Trophoblast cell (in vitro differentiated cells and primary cell): ENCODE results near the gene TOGARAM1.

ENCODE experiments used
- DNase-seq, 2 donors: peaks; one replicate each; pipeline ENCODE4 v3.0.0-alpha.2; 2016
- H2AFZ ChIP-seq: 2 replicates; pipeline ENCODE4 v1.6.1; 2013; ENCODE audit warnings: low read length, moderate library complexity, mild to moderate bottlenecking; ENCODE audit not compliant: insufficient read depth, poor library complexity
- H2AK5ac ChIP-seq: 2 replicates; pipeline ENCODE4 v1.6.1; 2013; ENCODE audit warnings: mild to moderate bottlenecking, low read length
- H2BK120ac ChIP-seq: 2 replicates; pipeline ENCODE4 v1.6.1; 2013; ENCODE audit warnings: low read length, mild to moderate bottlenecking, moderate library complexity; ENCODE audit not compliant: insufficient read depth, poor library complexity
- H2BK12ac ChIP-seq: 2 replicates; pipeline ENCODE4 v1.6.1; 2013; ENCODE audit warnings: mild to moderate bottlenecking, low read length, moderate library complexity
- H2BK5ac ChIP-seq: 2 replicates; pipeline ENCODE4 v1.6.1; 2013; ENCODE audit warnings: low read length, low read depth, moderate library complexity, mild to moderate bottlenecking; ENCODE audit not compliant: poor library complexity
- H3K14ac ChIP-seq: 2 replicates; pipeline ENCODE4 v1.6.1; 2013; ENCODE audit warnings: mild to moderate bottlenecking, low read length
- H3K18ac ChIP-seq: 2 replicates; pipeline ENCODE4 v1.6.1; 2013; ENCODE audit warnings: mild to moderate bottlenecking, low read length
- H3K23ac ChIP-seq: 2 replicates; pipeline ENCODE4 v1.6.1; 2013; ENCODE audit warnings: low read length
- H3K27ac ChIP-seq: 2 replicates; pipeline ENCODE4 v1.5.1; 2013; ENCODE audit warnings: low read depth, mild to moderate bottlenecking, inconsistent platforms, low read length, moderate library complexity
- H3K27me3 ChIP-seq: 2 replicates; pipeline ENCODE4 v1.6.1; 2013; ENCODE audit warnings: inconsistent platforms, mild to moderate bottlenecking, low read length, moderate library complexity; ENCODE audit not compliant: insufficient read depth
- H3K36me3 ChIP-seq, 2 experiments: 1 replicate in 1 of 2; 2 replicates in 1 of 2; pipeline ENCODE4 v1.6.1; 2013; ENCODE audit warnings: low read length in 2 of 2, mild to moderate bottlenecking in 2 of 2, moderate library complexity in 1 of 2; ENCODE audit not compliant: insufficient read depth in 2 of 2, control insufficient read depth in 1 of 2
- H3K4ac ChIP-seq: 2 replicates; pipeline ENCODE4 v1.6.1; 2013; ENCODE audit warnings: low read depth, mild to moderate bottlenecking, low read length, moderate library complexity
- H3K4me1 ChIP-seq, 2 experiments: 1 replicate in 1 of 2; 2 replicates in 1 of 2; pipeline ENCODE4 v1.6.1; 2013; ENCODE audit warnings: low read length in 2 of 2, mild to moderate bottlenecking in 2 of 2, moderate library complexity in 1 of 2; ENCODE audit not compliant: insufficient read depth in 2 of 2, control insufficient read depth in 1 of 2
- H3K4me2 ChIP-seq: 2 replicates; pipeline ENCODE4 v1.6.1; 2013; ENCODE audit warnings: inconsistent platforms, mild to moderate bottlenecking, low read length, moderate library complexity
- H3K4me3 ChIP-seq: 2 replicates; pipeline ENCODE4 v1.5.1; 2013; ENCODE audit warnings: mild to moderate bottlenecking, low read depth, low read length, inconsistent platforms
- H3K79me1 ChIP-seq: one replicate; pipeline ENCODE4 v1.6.1; 2013; ENCODE audit warnings: low read length
- H3K79me2 ChIP-seq: 2 replicates; pipeline ENCODE4 v1.6.1; 2013; ENCODE audit warnings: low read length, mild to moderate bottlenecking; ENCODE audit not compliant: control insufficient read depth, insufficient read depth, poor library complexity
- H3K9ac ChIP-seq: 2 replicates; pipeline ENCODE4 v1.6.1; 2013; ENCODE audit warnings: mild to moderate bottlenecking, low read length
- H3K9me3 ChIP-seq: 2 replicates; pipeline ENCODE4 v1.6.1; 2013; ENCODE audit warnings: low read depth, mild to moderate bottlenecking, control low read depth, inconsistent platforms, low read length; ENCODE audit not compliant: insufficient read depth
- H4K12ac ChIP-seq: 2 replicates; pipeline ENCODE4 v1.6.1; 2013; ENCODE audit warnings: low read depth, mild to moderate bottlenecking, low read length, moderate library complexity
- H4K8ac ChIP-seq: 2 replicates; pipeline ENCODE4 v1.6.1; 2013; ENCODE audit warnings: low read depth, mild to moderate bottlenecking, low read length, moderate library complexity
- H4K91ac ChIP-seq: one replicate; pipeline ENCODE4 v1.6.1; 2013; ENCODE audit warnings: low read depth, mild to moderate bottlenecking, low read length, moderate library complexity
- WGBS: extraction: QIAGEN DNeasy Blood & Tissue Kit; methylation state at CpG from one replicate; pipeline ENCODE4 v1.1.7; 2013; ENCODE audit warnings: missing lambda C conversion rate; ENCODE audit not compliant: insufficient read length, insufficient coverage; ENCODE audit errors: extremely low coverage; 5-methylcytosine and 5-hydroxymethylcytosine counted together

The TOGARAM1 gene

DNA sequence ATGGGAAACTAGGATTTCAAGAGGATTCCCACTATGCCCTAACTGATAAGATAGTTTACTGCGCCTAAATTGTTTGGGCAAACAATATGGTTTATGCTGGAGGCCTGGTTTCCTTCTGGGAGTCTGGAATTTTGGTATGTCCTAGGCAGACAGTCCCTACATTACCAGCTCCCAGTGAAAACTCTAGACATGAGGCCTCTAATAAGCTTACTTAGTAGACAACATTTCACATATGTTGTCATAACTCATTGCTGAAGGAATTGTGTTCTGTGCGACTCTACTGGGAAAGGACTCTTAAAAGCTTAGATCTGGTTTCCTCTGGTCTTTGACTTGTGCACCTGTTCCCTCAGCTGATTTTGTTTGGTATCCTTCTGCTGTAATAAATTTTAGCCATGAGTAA lies 104.0 kb downstream of the TOGARAM1 start:
- Histone ChIP-seq H3K4me3 (no peak overlapping the region), H3K9ac (no peak overlapping the region), H3K27me3 (no peaks in the 10 kb centered on the region), H4K12ac (no peak overlapping the region), H3K4ac (no peak overlapping the region), H2BK5ac (no peak overlapping the region), H4K8ac (no peak overlapping the region), H2AFZ (no peak overlapping the region), H3K4me2 (peak overlapping the region; percentile 30), H3K18ac (no peak overlapping the region), H3K14ac (no peak overlapping the region), H3K4me1 (peaks cover 0 to 3% of the 10 kb centered on the region in 2 experiments), H3K79me1 (no peaks in the 10 kb centered on the region), H2BK120ac (no peak overlapping the region), H3K79me2 (no peaks in the 10 kb centered on the region), H2BK12ac (no peak overlapping the region), H3K27ac (no peak overlapping the region), H3K36me3 (no peaks in the 10 kb centered on the region), H3K23ac (no peak overlapping the region), H3K9me3 (no peaks in the 10 kb centered on the region), H4K91ac (no peak overlapping the region), H2AK5ac (no peak overlapping the region)
- WGBS, result no CpG with 5 or more reads among the region's 2 CpGs
- DNase-seq, result no peak

DNA sequence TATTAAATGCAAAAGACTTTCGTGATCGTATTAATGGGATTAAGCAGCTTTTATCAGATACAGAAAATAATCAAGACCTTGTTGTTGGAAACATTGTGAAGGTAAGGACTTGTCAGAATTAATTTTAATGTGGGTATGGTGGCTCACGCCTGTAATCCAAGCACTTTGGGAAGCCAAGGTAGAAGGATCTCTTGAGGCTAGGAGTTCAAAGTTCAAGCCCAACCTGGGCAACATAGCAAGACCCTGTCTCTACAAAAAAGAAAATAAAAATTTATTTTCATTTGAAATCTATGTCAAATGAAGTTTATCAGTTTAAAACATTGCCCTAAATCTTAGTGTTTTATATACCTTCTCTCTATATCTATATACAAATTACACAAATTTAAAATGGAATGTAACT lies 104.7 kb downstream of the TOGARAM1 start:
- no peak overlapping the region for H2BK12ac ChIP-seq
- H3K9me3 ChIP-seq, result no peaks in the 10 kb centered on the region
- no peak overlapping the region for H3K4me3 ChIP-seq
- no peak overlapping the region for H2AFZ ChIP-seq
- no peak overlapping the region for H3K23ac ChIP-seq
- no CpG with 5 or more reads among the region's 3 CpGs for WGBS
- H3K18ac ChIP-seq, result no peak overlapping the region
- no peak overlapping the region for H3K4ac ChIP-seq
- no peak overlapping the region for H2BK120ac ChIP-seq
- no peak overlapping the region for H3K14ac ChIP-seq
- H3K27ac ChIP-seq, result no peak overlapping the region
- H3K4me2 ChIP-seq, result no peak overlapping the region
- no peak overlapping the region for H4K91ac ChIP-seq
- no peaks in the 10 kb centered on the region for H3K79me2 ChIP-seq
- no peak for DNase-seq
- H3K9ac ChIP-seq, result no peak overlapping the region
- H3K27me3 ChIP-seq, result no peaks in the 10 kb centered on the region
- no peak overlapping the region for H4K8ac ChIP-seq
- H3K4me1 ChIP-seq, result peaks cover 0 to 3% of the 10 kb centered on the region in 2 experiments
- H3K79me1 ChIP-seq, result no peaks in the 10 kb centered on the region
- H4K12ac ChIP-seq, result no peak overlapping the region
- no peaks in the 10 kb centered on the region for H3K36me3 ChIP-seq
- H2AK5ac ChIP-seq, result no peak overlapping the region
- H2BK5ac ChIP-seq, result no peak overlapping the region

DNA sequence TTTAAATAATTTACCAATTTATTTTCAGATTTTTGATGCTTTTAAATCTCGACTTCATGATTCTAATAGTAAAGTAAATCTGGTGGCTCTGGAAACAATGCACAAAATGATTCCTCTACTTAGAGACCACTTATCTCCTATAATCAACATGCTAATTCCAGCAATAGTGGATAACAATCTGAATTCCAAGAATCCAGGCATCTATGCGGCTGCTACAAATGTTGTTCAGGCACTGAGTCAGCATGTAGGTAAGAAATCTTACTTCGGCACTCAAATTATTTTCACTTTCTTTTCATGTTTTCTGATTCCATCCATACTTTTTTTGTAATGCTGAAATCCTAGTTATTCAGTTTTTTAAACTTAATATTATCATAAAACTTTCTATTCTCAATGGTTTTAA lies 106.4 kb downstream of the TOGARAM1 start:
- H3K27me3 ChIP-seq, result no peaks in the 10 kb centered on the region
- H3K27ac ChIP-seq, result no peak overlapping the region
- H2AK5ac ChIP-seq, result no peak overlapping the region
- no peaks in the 10 kb centered on the region for H3K9me3 ChIP-seq
- H2BK120ac ChIP-seq, result no peak overlapping the region
- no peak overlapping the region for H4K12ac ChIP-seq
- H3K23ac ChIP-seq, result no peak overlapping the region
- peak; percentile 77 to 95 for DNase-seq
- H3K36me3 ChIP-seq, result no peaks in the 10 kb centered on the region
- no peak overlapping the region for H3K18ac ChIP-seq
- H2BK12ac ChIP-seq, result no peak overlapping the region
- H3K9ac ChIP-seq, result no peak overlapping the region
- no peak overlapping the region for H3K4ac ChIP-seq
- no peaks in the 10 kb centered on the region for H3K79me1 ChIP-seq
- peaks cover 0 to 6% of the 10 kb centered on the region in 2 experiments for H3K4me1 ChIP-seq
- H3K4me3 ChIP-seq, result no peak overlapping the region
- H2AFZ ChIP-seq, result no peak overlapping the region
- H2BK5ac ChIP-seq, result no peak overlapping the region
- H3K14ac ChIP-seq, result no peak overlapping the region
- no peak overlapping the region for H4K91ac ChIP-seq
- no peaks in the 10 kb centered on the region for H3K79me2 ChIP-seq
- H4K8ac ChIP-seq, result no peak overlapping the region
- H3K4me2 ChIP-seq, result no peak overlapping the region
- WGBS, result no CpG with 5 or more reads among the region's 3 CpGs

DNA sequence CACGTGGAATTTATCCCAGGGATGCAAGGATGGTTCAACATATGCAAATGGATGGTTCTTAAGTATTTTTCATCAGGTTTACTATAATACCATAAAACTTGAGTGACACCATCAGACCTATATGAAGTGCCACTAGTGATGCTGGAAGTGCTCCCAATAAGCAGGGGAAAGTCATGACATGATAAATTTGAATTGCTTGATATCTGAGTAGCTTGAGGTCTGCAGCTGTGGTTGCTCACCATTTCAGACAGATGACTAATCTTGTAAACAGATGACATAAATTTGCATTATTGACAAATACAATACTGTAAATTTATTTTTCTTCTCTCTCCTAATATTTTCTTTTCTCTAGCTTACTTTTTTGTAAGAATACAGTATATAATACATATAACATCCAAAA lies 108.2 kb downstream of the TOGARAM1 start:
- no peak overlapping the region for H3K18ac ChIP-seq
- H3K79me1 ChIP-seq, result no peaks in the 10 kb centered on the region
- DNase-seq, result no peak
- no peak overlapping the region for H3K14ac ChIP-seq
- H3K9ac ChIP-seq, result no peak overlapping the region
- H4K91ac ChIP-seq, result no peak overlapping the region
- H3K4ac ChIP-seq, result no peak overlapping the region
- no peak overlapping the region for H4K8ac ChIP-seq
- no peak overlapping the region for H2BK5ac ChIP-seq
- no CpG with 5 or more reads among the region's 1 CpG for WGBS
- no peak overlapping the region for H3K4me2 ChIP-seq
- no peak overlapping the region for H3K4me3 ChIP-seq
- H3K79me2 ChIP-seq, result no peaks in the 10 kb centered on the region
- no peak overlapping the region for H4K12ac ChIP-seq
- H3K27me3 ChIP-seq, result no peaks in the 10 kb centered on the region
- no peak overlapping the region for H3K23ac ChIP-seq
- H2BK120ac ChIP-seq, result no peak overlapping the region
- peaks cover 0 to 6% of the 10 kb centered on the region in 2 experiments for H3K4me1 ChIP-seq
- H3K27ac ChIP-seq, result no peak overlapping the region
- H2AFZ ChIP-seq, result no peak overlapping the region
- H2BK12ac ChIP-seq, result no peak overlapping the region
- H3K36me3 ChIP-seq, result no peaks in the 10 kb centered on the region
- H3K9me3 ChIP-seq, result no peaks in the 10 kb centered on the region
- H2AK5ac ChIP-seq, result no peak overlapping the region
